IPS-20b (cell line): ENCODE results near the gene PAFAH1B2.
A peak's percentile ranks its signal among the peaks of the same experiment; 100 is the strongest.
"Not testable (repeated sequence)": the region's sequence is repeated elsewhere in the genome, so short reads cannot be mapped to it uniquely, and the experiment has no call there.

Experiments used
- H3K27ac ChIP-seq: one replicate; pipeline ENCODE4 v1.5.1; 2013; ENCODE audit warnings: low read length
- H3K27me3 ChIP-seq: 2 replicates; pipeline ENCODE4 v1.6.1; 2013; ENCODE audit warnings: mild to moderate bottlenecking, low read length, inconsistent platforms; ENCODE audit not compliant: insufficient read depth
- H3K36me3 ChIP-seq: 2 replicates; pipeline ENCODE4 v1.6.1; 2013; ENCODE audit warnings: low read depth, mild to moderate bottlenecking, inconsistent platforms, low read length, moderate library complexity; ENCODE audit not compliant: insufficient read depth
- H3K4me1 ChIP-seq: 2 replicates; pipeline ENCODE4 v1.6.1; 2013; ENCODE audit warnings: mild to moderate bottlenecking, control low read depth, inconsistent platforms, low read length, moderate library complexity; ENCODE audit not compliant: insufficient read depth
- H3K4me3 ChIP-seq: 2 replicates; pipeline ENCODE4 v1.5.1; 2013; ENCODE audit warnings: mild to moderate bottlenecking, low read length, inconsistent platforms
- H3K9ac ChIP-seq: 2 replicates; pipeline ENCODE4 v1.6.1; 2013; ENCODE audit warnings: low read depth, mild to moderate bottlenecking, inconsistent platforms, low read length, moderate library complexity
- H3K9me3 ChIP-seq: 2 replicates; pipeline ENCODE4 v1.6.1; 2013; ENCODE audit warnings: mild to moderate bottlenecking, low read depth, low read length, inconsistent platforms; ENCODE audit not compliant: insufficient read depth

Gene PAFAH1B2

GRCh38 chr11:117177534-117178209 is 33.6 kb downstream of the PAFAH1B2 start:
- H3K4me3 ChIP-seq = peak overlapping the region; percentile 89; the same call in 1 of the 2 replicates
- peak overlapping the region; percentile 82; the same call in 1 of the 2 replicates for H3K9ac ChIP-seq
- peaks cover 13% of the 10 kb centered on the region for H3K36me3 ChIP-seq
- H3K9me3 ChIP-seq = no peaks in the 10 kb centered on the region
- H3K4me1 ChIP-seq = peaks cover 15% of the 10 kb centered on the region
- peak overlapping the region; percentile 76 for H3K27ac ChIP-seq
- H3K27me3 ChIP-seq = peaks cover 17% of the 10 kb centered on the region; the same call in 1 of the 2 replicates

- Histone ChIP-seq H3K36me3 (peaks cover 15% of the 10 kb centered on the region), H3K4me3 (peak within 1 kb of the TSS; percentile 89), H3K9me3 (no peaks in the 10 kb centered on the region), H3K9ac (peak within 1 kb of the TSS; percentile 82; the same call in 1 of the 2 replicates), H3K27ac (peak within 1 kb of the TSS; percentile 76), H3K27me3 (peaks cover 17% of the 10 kb centered on the region; the same call in 1 of the 2 replicates), H3K4me1 (peaks cover 15% of the 10 kb centered on the region)
These were observed 34.3 kb downstream of the PAFAH1B2 start, which contains the start of gene SIDT2 for GRCh38 chr11:117178210-117179034. Gene SIDT2, plus strand, starts transcription at chr11:117178743. Its CDS starts 521 bp downstream, at chr11:117179264.

GRCh38 chr11:117179048-117179999 is 35.2 kb downstream of the PAFAH1B2 start:
- H3K4me1 ChIP-seq = peaks cover 15% of the 10 kb centered on the region
- no peak overlapping the region for H3K27ac ChIP-seq
- H3K36me3 ChIP-seq = peaks cover 15% of the 10 kb centered on the region
- peak overlapping the region; percentile 71; the same call in 1 of the 2 replicates for H3K9ac ChIP-seq
- H3K4me3 ChIP-seq = peak overlapping the region; percentile 89
- H3K27me3 ChIP-seq = peaks cover 17% of the 10 kb centered on the region; the same call in 1 of the 2 replicates
- no peaks in the 10 kb centered on the region for H3K9me3 ChIP-seq

DNA sequence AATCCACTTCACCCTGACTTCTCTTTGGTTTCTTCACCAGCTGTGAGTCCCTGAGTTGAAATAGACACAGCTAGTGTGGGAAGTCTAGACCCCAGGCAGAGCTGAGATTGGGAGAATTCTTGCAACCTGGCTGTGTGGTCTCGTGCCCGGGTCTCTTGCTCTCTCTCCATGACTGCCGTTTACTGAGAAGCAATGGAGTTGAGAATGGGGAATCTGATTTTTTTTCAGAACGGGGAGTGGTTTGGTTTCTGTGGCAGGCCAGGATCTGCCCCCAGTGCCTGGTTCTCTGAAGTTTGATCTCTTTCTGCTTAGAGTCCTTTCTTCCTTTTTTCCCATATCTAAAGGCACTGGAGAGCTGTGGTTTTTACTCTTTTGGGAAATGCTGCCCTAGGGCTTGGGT is 35.9 kb downstream of the PAFAH1B2 start:
- Histone ChIP-seq H3K4me3 (peak overlapping the region; percentile 89), H3K9me3 (no peaks in the 10 kb centered on the region), H3K27me3 (peaks cover 17% of the 10 kb centered on the region; the same call in 1 of the 2 replicates), H3K4me1 (peaks cover 15% of the 10 kb centered on the region), H3K9ac (peak overlapping the region; percentile 71; the same call in 1 of the 2 replicates), H3K27ac (no peak overlapping the region), H3K36me3 (peaks cover 15% of the 10 kb centered on the region)

DNA sequence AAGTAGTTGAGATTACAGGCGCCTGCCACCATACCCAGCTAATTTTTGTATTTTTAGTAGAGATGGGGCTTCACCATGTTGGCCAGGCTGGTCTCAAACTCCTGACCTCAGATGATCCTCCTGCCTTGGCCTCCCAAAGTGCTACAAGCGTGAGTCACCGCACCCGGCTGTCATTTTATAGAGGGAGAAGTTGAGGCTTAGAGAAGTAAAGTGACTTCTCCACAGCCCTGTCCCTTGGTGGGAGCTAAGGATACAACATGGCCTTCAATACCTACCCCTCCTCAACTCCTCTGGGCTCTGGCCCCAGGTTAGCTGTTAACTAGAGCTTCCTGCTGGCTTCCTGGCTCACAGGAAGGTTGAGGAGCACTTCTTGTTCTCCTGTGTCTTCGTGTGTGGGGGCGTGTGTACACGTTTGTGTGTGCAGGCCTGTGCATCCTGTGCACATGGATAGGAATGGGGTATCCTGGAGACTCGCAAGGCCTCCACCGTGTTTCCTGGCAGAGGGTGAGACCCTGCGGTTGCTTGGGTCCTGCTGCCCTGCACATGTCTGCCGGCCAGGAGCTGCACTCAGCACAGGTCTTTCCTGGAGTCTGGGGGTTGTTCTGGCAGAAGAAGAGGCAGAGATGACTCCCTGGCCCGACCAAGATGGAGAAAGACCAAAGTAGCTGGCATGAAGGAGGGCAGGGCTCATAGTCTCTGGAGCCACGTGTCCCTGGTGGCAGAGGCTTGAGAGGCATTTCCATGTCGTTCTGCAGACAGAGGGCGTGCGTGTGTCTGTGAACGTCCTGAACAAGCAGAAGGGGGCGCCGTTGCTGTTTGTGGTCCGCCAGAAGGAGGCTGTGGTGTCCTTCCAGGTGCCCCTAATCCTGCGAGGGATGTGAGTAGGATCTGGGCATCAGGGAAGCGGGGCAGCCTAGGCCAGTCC is 36.8 kb downstream of the PAFAH1B2 start:
- Histone ChIP-seq H3K27ac (no peak overlapping the region), H3K4me3 (no peak overlapping the region)

GRCh38 chr11:117181586-117182550 is 37.8 kb downstream of the PAFAH1B2 start:
- no peak overlapping the region for H3K27ac ChIP-seq
- peaks cover 7% of the 10 kb centered on the region; the same call in 1 of the 2 replicates for H3K36me3 ChIP-seq
- peaks cover 17% of the 10 kb centered on the region; the same call in 1 of the 2 replicates for H3K27me3 ChIP-seq
- peaks cover 15% of the 10 kb centered on the region for H3K4me1 ChIP-seq
- no peak overlapping the region for H3K9ac ChIP-seq
- no peak overlapping the region for H3K4me3 ChIP-seq
- no peaks in the 10 kb centered on the region for H3K9me3 ChIP-seq

More for the DNA sequence above, 36.8 kb downstream of the PAFAH1B2 start:
- Histone ChIP-seq H3K36me3 (peaks cover 12% of the 10 kb centered on the region), H3K27me3 (peaks cover 17% of the 10 kb centered on the region; the same call in 1 of the 2 replicates), H3K4me1 (peaks cover 15% of the 10 kb centered on the region), H3K9me3 (no peaks in the 10 kb centered on the region), H3K9ac (peak overlapping the region; percentile 23; the same call in 1 of the 2 replicates)

GRCh38 chr11:117182551-117182935 is 38.5 kb downstream of the PAFAH1B2 start:
- H3K4me3 ChIP-seq = no peak overlapping the region
- H3K27ac ChIP-seq = no peak overlapping the region
- H3K9me3 ChIP-seq = no peaks in the 10 kb centered on the region
- H3K36me3 ChIP-seq = peaks cover 7% of the 10 kb centered on the region; the same call in 1 of the 2 replicates
- H3K4me1 ChIP-seq = peaks cover 15% of the 10 kb centered on the region
- peaks cover 17% of the 10 kb centered on the region; the same call in 1 of the 2 replicates for H3K27me3 ChIP-seq
- no peak overlapping the region for H3K9ac ChIP-seq

DNA sequence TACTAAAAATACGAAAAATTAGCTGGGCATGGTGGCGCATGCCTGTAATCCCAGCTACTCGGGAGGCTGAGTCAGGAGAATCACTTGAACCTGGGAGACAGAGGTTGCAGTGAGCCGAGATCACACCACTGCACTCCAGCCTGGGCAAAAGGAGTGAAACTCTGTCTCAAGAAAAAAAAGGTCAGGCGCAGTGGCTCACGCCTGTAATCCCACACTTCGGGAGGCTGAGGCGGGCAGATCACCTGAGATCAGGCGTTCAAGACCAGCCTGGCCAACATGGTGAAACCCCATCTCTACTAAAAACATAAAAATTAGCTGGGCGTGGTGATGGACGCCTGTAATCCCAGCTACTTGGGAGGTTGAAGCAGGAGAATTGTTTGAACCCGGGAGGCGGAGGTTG is 39.1 kb downstream of the PAFAH1B2 start:
- peaks cover 17% of the 10 kb centered on the region; the same call in 1 of the 2 replicates for H3K27me3 ChIP-seq
- not testable (repeated sequence) for H3K9me3 ChIP-seq, H3K27ac ChIP-seq, H3K9ac ChIP-seq, H3K4me1 ChIP-seq, H3K36me3 ChIP-seq, H3K4me3 ChIP-seq

GRCh38 chr11:117183724-117184349 is 39.8 kb downstream of the PAFAH1B2 start:
- no peak overlapping the region for H3K27ac ChIP-seq
- H3K9me3 ChIP-seq = no peaks in the 10 kb centered on the region
- H3K27me3 ChIP-seq = peaks cover 17% of the 10 kb centered on the region; the same call in 1 of the 2 replicates
- peaks cover 14% of the 10 kb centered on the region for H3K36me3 ChIP-seq
- H3K4me3 ChIP-seq = no peak overlapping the region
- H3K9ac ChIP-seq = no peak overlapping the region
- H3K4me1 ChIP-seq = peaks cover 8% of the 10 kb centered on the region
